ENCODE data around the gene AHCYL1. TPM values are rescaled to one million over a fixed set of nuclear protein-coding genes. Genes with fewer than 3 reads are reported as not detected.
"Not testable (repeated sequence)": the region's sequence is repeated elsewhere in the genome, so short reads cannot be mapped to it uniquely, and the experiment has no call there.

Gene AHCYL1
- total RNA-seq (2014; rRNA removed; shearing (Covaris generic)): 43.1 and 47.5 TPM in 2 replicates

DNA sequence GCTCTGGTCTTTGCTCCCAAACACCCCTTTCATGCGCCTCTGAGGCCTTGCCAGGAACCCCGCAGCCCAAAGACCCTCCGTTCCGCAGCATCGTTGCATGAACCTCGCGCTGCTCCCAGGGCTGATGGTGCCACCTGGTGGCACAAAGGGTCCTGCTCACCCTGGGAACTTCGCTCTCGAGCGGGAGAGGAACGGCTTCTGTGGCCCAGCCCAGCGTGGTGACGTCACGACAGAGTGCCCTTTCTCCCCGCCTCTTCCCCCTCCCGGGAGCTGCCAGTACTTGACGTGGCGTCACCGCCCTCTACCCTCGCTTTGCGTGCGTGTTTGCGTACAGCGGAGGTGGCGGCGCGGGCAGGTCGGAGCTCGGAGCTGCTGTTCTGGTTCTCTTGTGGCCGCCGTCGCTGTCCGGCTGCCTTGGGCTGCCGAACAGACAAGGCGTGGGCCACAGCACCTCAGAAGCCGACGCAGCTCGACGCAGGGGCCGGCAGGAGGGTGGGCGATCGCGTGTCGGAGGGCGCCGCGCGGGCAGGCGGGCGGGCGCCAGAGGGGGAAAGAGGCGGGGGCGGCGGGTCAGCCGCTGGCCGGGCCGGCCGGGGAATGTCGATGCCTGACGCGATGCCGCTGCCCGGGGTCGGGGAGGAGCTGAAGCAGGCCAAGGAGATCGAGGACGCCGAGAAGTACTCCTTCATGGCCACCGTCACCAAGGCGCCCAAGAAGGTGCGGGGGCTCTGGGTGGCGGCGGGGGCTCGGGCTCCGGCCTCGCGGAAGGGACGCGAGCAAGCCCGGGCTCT, at the start of gene AHCYL1:
Gene AHCYL1, plus strand, starts transcription at position 310 of the 791 bp plus-strand sequence. Its CDS starts 288 bp downstream, at position 598.
- DNase-seq (ENCODE audit: low read depth): peak; percentile 98

GRCh38 chr1:109935451-109935900, 49.1 kb upstream of the AHCYL1 start:
- no peak for DNase-seq (ENCODE audit: low read depth)

DNA sequence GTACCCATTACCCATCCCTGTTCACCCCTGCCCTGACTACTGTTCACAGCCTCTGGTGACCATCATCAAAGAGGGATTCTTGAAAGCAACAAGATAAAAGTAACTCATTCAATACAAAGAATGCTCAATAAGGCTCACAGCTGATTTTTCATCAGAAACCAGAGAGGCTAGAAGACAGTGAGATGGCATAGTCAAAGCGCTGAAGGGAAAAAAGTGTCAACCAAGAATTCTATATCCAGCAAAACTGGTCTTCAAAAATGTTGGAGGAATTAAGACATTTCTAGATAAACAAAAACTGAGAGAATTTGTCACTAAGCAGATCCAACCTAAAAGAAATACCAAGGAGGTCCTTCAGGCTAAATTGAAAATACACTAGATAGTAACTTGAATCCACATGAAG, 46.8 kb upstream of the AHCYL1 start:
- no peak for DNase-seq (ENCODE audit: low read depth)

DNA sequence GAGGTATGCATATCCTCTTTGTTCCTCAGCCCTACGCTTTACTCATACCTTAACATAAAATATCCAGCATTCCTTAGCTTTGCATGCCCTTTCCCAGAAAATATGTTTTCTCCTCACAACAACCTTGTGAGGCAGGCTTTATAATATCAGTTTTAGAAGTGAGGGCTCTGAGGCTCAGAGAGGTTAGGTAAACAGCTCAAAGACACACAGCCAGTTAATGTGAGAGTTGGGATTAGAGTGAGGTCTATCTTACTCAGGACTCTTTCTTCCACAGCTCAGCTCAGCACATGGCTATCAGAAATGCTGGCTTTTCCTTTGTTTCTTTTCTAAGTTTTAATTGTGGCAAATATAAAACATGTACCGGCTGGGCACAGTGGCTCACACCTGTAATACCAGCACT, 46.0 kb upstream of the AHCYL1 start:
- no peak for DNase-seq (ENCODE audit: low read depth)

DNA sequence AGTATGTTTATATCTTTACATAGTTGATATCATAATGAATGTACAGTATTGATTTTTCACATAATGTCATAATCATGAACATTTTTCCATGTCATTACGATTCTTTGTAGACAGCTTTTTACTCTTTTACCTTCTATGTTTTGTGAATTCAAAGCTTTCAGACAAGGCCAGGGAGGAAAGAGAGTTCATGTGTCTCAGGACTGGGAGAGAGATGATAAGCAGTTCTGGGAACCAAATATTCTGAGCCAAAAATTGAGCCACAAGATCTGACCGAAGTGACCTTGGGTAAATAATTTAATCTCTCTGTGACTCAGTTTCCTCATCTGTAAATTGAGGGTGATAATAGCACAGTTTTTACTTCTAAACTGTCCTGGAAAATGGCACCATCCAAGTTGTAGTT, 42.1 kb upstream of the AHCYL1 start:
- no peak for DNase-seq (ENCODE audit: low read depth)

DNA sequence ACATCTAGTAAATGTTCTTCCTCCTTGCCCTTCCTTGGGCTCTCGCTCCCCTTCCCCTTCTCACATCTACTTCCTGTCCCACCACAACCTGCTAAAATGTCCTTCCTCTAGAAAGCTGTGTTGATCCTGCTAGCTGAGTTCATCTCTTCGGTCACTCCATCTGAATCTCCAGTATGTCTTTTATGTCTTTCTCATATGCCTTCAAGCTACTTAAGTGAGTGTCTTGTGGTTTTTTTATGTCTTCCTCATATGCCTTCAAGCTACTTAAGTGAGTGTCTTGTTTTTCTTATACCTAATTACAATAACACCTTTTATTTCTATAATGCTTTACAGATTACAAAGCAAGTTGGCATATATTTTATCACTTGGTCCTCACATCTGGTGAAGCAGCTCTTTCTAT, 40.0 kb upstream of the AHCYL1 start:
- DNase-seq (ENCODE audit: low read depth): no peak

DNA sequence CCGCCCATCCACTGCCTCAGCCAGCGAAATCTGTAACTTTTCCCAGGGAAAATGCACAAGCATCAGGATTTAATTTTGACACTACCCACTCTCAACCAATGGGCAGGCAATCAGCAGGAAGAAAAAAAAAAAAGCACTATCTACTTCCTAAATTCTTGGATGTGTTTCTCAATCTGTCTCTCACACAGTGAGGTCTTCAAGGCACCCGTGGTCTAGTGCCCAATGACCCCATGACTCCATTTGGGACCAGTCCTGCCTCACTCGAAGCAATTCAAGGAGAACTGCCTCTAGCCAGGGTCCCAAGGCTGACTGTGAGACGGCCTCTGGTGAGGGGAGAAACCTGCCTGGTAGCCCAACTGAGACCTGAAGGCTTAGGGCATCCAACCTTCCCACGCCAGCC, 38.1 kb upstream of the AHCYL1 start:
- DNase-seq (ENCODE audit: low read depth): no peak

- no peak for DNase-seq (ENCODE audit: low read depth)
Measured at GRCh38 chr1:109947582-109948284, 36.8 kb upstream of the AHCYL1 start.

GRCh38 chr1:109948285-109948630, 36.3 kb upstream of the AHCYL1 start:
- DNase-seq (ENCODE audit: low read depth): no peak

DNA sequence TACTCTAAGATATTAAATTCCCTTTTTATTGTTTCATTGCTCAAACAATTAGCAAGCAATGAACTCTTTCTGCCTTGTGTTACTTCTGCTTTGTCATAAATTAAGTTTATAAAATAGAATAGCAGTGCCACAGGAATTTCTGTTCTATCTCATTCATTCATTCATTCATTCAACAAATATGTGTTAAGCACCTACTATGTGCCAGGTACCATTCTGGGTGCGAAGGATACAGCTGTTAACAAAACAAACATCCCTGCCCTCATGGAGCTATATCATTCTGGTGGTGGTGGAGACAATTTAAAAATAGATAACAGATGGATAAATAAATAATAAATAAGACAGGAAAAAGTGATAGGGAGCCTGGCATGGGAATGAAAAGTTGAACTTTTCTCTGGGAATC, 34.5 kb upstream of the AHCYL1 start:
- DNase-seq (ENCODE audit: low read depth): no peak

DNA sequence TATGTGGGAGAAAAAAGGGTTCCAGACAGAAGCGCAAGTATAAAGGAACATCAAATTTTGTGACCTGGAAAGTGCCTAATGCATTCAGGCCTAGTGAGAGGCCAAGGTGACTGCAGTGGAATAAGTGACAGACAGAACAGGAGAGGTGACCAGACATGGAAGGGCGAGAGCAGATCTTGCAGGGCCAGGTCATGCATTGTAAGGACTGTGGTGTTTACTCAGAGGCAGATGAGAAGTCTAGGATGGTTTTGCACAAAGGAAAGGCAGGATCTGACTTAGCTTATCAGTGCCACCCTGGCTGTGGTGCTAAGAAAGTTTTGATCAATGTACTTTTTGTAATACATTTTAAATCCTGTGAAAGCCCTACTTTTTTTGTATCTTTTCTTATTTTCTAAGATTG, 34.1 kb upstream of the AHCYL1 start:
- DNase-seq (ENCODE audit: low read depth): no peak

DNA sequence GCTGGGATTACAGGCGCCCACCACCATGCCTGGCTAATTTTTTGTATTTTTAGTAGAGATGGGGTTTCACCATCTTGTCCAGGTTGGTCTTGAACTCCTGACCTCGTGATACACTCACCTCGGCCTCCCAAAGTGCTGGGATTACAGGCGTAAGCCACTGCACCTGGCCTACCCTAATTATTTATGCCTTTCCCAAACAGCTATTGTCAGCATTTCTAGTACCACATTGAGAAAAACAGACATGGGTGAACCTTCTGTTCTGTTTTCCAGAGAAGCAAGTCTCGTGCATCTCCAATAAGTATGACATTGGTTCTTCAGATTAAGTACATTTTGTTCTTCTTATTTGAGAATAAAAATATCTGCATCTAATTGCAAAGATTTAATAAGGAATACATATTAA, 33.1 kb upstream of the AHCYL1 start:
- not testable (repeated sequence) for DNase-seq (ENCODE audit: low read depth)

GRCh38 chr1:109954041-109954512, 30.5 kb upstream of the AHCYL1 start:
- DNase-seq (ENCODE audit: low read depth): no peak

DNA sequence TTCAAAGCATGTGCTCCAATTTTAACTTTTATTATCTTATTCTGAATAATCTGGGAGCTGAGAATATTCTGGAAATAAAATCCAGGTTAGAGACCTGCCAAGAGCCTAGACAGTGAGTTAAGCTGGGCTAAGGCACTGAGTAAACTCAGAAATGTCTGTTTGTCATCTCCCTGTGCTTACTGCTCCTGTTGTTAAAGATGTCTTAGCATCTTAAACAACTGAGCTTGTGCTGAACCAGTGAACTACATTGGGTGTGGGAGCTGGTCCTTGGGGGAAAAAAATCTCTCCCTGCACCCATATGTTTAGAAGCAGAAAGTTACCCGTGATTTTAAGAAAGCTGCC, 25.0 kb upstream of the AHCYL1 start:
- no peak for DNase-seq (ENCODE audit: low read depth)

- DNase-seq (ENCODE audit: low read depth): peak; percentile 71
Measured at GRCh38 chr1:109959974-109960744, 24.4 kb upstream of the AHCYL1 start.

GRCh38 chr1:109960745-109961094, 23.8 kb upstream of the AHCYL1 start:
- no peak for DNase-seq (ENCODE audit: low read depth)

- peak; percentile 67 for DNase-seq (ENCODE audit: low read depth)
Measured at GRCh38 chr1:109963864-109964263, 20.7 kb upstream of the AHCYL1 start.

DNA sequence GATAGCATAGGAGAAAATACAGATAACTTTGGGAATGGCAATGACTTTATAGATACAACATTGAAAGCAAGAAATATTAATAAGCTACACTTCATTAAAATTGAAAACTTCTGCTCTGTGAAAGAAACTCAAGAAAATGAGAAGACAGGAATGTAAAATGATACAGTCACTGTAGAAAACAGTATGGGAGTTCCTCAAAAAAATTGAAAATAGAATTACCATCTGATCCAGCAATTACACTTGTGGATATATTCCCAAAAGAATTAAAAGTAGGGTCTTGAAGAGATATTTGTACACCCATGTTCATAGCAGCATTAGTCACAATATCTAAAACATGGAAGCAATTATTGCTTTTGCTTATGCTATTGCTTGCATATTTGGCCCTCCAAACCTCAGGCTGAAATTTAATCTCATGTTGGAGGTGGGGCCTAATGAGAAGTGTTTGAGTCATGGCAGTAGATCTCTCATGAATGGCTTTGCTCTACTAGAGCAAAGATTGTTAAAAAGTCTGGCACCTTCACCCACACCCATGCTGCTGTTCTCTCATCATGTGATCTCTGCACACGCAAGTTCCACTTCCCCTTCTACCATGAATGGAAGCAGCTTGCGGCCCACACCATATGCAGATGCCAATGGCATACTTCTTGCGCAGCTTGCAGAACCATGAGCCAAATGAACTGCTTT, 15.3 kb upstream of the AHCYL1 start:
- DNase-seq (ENCODE audit: low read depth): peak; percentile 75

- no peak for DNase-seq (ENCODE audit: low read depth)
Measured at GRCh38 chr1:109969907-109970306, 14.7 kb upstream of the AHCYL1 start.

DNA sequence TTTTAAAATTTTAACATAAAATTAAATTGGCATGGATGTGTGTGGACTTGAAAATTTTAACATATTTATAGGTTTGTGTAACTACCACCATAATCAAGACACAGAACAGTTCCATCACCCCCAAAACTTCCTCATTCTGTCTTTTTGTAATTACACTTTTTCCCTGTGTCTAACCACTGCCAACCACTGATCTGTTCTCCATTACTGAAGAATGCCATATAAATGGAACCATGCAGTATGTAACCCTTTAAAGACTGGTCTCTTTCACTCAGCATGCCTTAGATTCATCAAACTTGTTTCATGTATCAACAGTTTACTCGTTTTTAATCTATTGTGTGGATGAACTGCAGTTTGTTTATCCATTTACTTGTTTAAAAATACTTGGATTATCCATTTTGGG, 13.0 kb upstream of the AHCYL1 start:
- no peak for DNase-seq (ENCODE audit: low read depth)

DNA sequence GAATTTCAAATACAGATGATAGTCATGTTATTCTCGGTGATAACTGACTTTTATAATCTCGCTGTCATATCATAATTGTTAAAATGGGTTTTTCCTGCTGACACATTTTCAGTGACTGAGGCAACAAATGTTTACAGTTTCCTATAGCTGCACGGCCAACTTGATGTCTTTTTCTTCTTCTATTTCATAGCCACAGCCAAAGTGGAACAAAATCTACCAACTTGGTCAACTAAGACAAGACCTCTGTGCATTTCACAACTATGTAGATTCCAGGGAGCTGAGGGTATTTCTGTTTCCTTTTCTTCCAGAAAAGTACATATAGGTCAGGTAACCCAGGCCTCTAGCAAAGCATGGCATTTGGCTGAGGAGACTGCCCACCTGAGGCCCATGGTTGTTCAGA, 10.4 kb upstream of the AHCYL1 start:
- no peak for DNase-seq (ENCODE audit: low read depth)

DNA sequence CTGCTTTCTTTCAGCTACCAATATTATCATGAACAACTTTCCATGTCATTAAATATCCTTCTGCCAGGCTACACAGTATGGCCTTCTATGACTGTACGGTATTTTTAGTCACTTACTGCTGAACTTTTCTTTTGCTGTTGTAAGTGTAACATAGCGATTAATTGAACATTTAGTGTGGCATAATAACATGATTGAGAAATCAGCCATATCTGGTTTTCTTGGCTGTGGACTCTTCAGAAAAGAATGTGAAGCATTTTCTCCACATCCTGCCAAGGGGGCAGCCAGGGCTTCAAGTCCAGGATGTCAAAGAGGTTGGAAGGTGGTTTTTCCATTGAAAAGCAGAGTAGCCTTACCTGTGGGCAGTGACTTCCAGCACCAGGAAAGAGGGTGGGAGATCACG, 8.8 kb upstream of the AHCYL1 start:
- peak; percentile 91 for DNase-seq (ENCODE audit: low read depth)
